Motor neuron (in vitro differentiated cells): ENCODE data around the gene FLYWCH1. TPM values are rescaled to one million over a fixed set of nuclear protein-coding genes. Genes with fewer than 3 reads are reported as not detected.

Experiments
- ATAC-seq, 8 experiments: fragments of 200-7000 bp; cut with Tn5 transposase; replicated peaks in 6 of 8; 2 replicates each; pipeline ENCODE4 v1.8.0; 2021; ENCODE audit warnings: mild to moderate bottlenecking in 8 of 8, moderate library complexity in 8 of 8
- H3K27ac ChIP-seq, 2 donors: fragments of 250-450 bp; sonication (Bioruptor Pico); 2 replicates each; pipeline ENCODE4 v1.9.0; 2021; ENCODE audit warnings: antibody characterized with exemption in 2 of 2, mild to moderate bottlenecking in 2 of 2, moderate library complexity in 1 of 2
- H3K4me1 ChIP-seq, 2 donors: fragments of 250-450 bp; sonication (Bioruptor Pico); replicated peaks in 1 of 2; 2 replicates each; pipeline ENCODE4 v1.6.1; 2021; ENCODE audit warnings: antibody characterized with exemption in 2 of 2, mild to moderate bottlenecking in 2 of 2, moderate library complexity in 1 of 2
- H3K4me3 ChIP-seq, 5 donors: fragments of 250-450 bp; sonication (Bioruptor Pico); 2 replicates each; pipeline ENCODE4 v1.9.0; 2021; ENCODE audit warnings: antibody characterized with exemption in 5 of 5, mild to moderate bottlenecking in 5 of 5, moderate library complexity in 4 of 5
- WGBS, 10 experiments: fragments of 450-650 bp; shearing (Covaris generic); methylation state at CpG; one replicate each; pipeline ENCODE4 v1.0.0; 2022; 5-methylcytosine and 5-hydroxymethylcytosine counted together
- in situ Hi-C, 9 experiments: fragments of 400-800 bp; cut with MboI; loops; one replicate each; pipeline ENCODE4 v1.15.0; 2021; ENCODE audit warnings: low sequenced_read_pairs in 9 of 9, low pct_unique_long_range_greater_than_20kb in 2 of 9; ENCODE audit not compliant: unreplicated experiment in 9 of 9
- total RNA-seq, 8 experiments: library from RNA; unstranded; fragments of 300-600 nt; gene quantifications; 2 replicates each; pipeline versions ENCODE4 v1.2.3 to v1.2.4, GENCODE V29; 2022

FLYWCH1 gene
- total RNA-seq, 8 experiments from 2014 or later, result 15.0 to 55.9 (median 23.0) TPM

- H3K27ac ChIP-seq, result no peak overlapping the region
- no peak overlapping the region for H3K4me3 ChIP-seq
- WGBS, 10 experiments, result 20% methylated on average over 1 of the region's 10 CpGs; no CpG with 5 or more reads in 9 of the 10 experiments
- ATAC-seq, result peak in 1 of 8 experiments; percentile 4
- H3K4me1 ChIP-seq, result peaks cover 7 to 11% of the 10 kb centered on the region in 2 donors
- in situ Hi-C loops, result no loop called here
Measured at GRCh38 chr16:2955438-2955778, 43.7 kb downstream of the FLYWCH1 start.

GRCh38 chr16:2955779-2956578 lies 44.2 kb downstream of the FLYWCH1 start:
- in situ Hi-C loops, result no loop called here
- Histone ChIP-seq H3K27ac (no peak overlapping the region), H3K4me3 (no peak overlapping the region), H3K4me1 (peaks cover 7 to 11% of the 10 kb centered on the region in 2 donors)
- peak in 2 of 8 experiments; percentile 11 to 29 for ATAC-seq
- WGBS, 10 experiments, result 40 to 62% methylated on average over 1 to 3 of the region's 21 CpGs; no CpG with 5 or more reads in 8 of the 10 experiments

- in situ Hi-C loops, result no loop called here
- H3K27ac ChIP-seq, result no peak overlapping the region
- ATAC-seq, result no peak
- H3K4me1 ChIP-seq, result peaks cover 7 to 11% of the 10 kb centered on the region in 2 donors
- no peak overlapping the region for H3K4me3 ChIP-seq
- WGBS, 10 experiments, result 70 to 100% (median 80%) methylated on average over 1 to 8 of the region's 11 CpGs; no CpG with 5 or more reads in 5 of the 10 experiments
Measured at GRCh38 chr16:2956579-2956956, 44.8 kb downstream of the FLYWCH1 start.

- Histone ChIP-seq H3K27ac (no peak overlapping the region), H3K4me1 (peaks cover 10% of the 10 kb centered on the region in 2 donors), H3K4me3 (no peak overlapping the region)
- no peak for ATAC-seq
- 33 to 100% (median 67%) methylated on average over 1 to 7 of the region's 10 CpGs; no CpG with 5 or more reads in 3 of the 10 experiments for WGBS, 10 experiments
- in situ Hi-C loops, result no loop called here
Measured at GRCh38 chr16:2959206-2959605, 47.5 kb downstream of the FLYWCH1 start.

GRCh38 chr16:2960183-2961010 lies 48.7 kb downstream of the FLYWCH1 start:
- Histone ChIP-seq H3K4me3 (no peak overlapping the region), H3K4me1 (peaks cover 6 to 11% of the 10 kb centered on the region in 2 donors), H3K27ac (no peak overlapping the region)
- in situ Hi-C loops, result no loop called here
- 14 to 93% (median 79%) methylated on average over 1 to 9 of the region's 17 CpGs; no CpG with 5 or more reads in 3 of the 10 experiments for WGBS, 10 experiments
- no peak for ATAC-seq

- 100% methylated on average over 2 of the region's 28 CpGs; no CpG with 5 or more reads in 9 of the 10 experiments for WGBS, 10 experiments
- H3K4me1 ChIP-seq, result peaks cover 6 to 11% of the 10 kb centered on the region in 2 donors
- in situ Hi-C loops, result no loop called here
- ATAC-seq, result peak in 2 of 8 experiments; percentile 1 to 3
- H3K27ac ChIP-seq, result peak overlapping the region in 1 of 2 donors; percentile 15
- no peak overlapping the region for H3K4me3 ChIP-seq
Measured at GRCh38 chr16:2962334-2963073, 50.8 kb downstream of the FLYWCH1 start.

- peak in 4 of 8 experiments; percentile 16 to 28 (median 18) for ATAC-seq
- peak overlapping the region in 1 of 2 donors; percentile 15 for H3K27ac ChIP-seq
- 0% methylated on average over 1 of the region's 40 CpGs; no CpG with 5 or more reads in 9 of the 10 experiments for WGBS, 10 experiments
- peaks cover 6 to 12% of the 10 kb centered on the region in 2 donors for H3K4me1 ChIP-seq
- H3K4me3 ChIP-seq, result peak overlapping the region; percentile 26 to 42 (median 36)
- in situ Hi-C loops, result no loop called here
Measured at GRCh38 chr16:2963074-2963722, 51.5 kb downstream of the FLYWCH1 start.

GRCh38 chr16:2963723-2964474 lies 52.2 kb downstream of the FLYWCH1 start, which contains the start of gene KREMEN2:
Gene KREMEN2, plus strand, starts transcription at chr16:2964275. Its CDS starts 246 bp downstream, at chr16:2964521.
- WGBS, 10 experiments, result 0 to 7% methylated on average over 3 to 6 of the region's 60 CpGs; no CpG with 5 or more reads in 8 of the 10 experiments
- ATAC-seq, result peak; percentile 24 to 71 (median 62)
- H3K4me3 ChIP-seq, result peak within 1 kb of the TSS; percentile 26 to 42 (median 36)
- peaks cover 6 to 16% of the 10 kb centered on the region in 2 donors for H3K4me1 ChIP-seq
- in situ Hi-C loops, result no loop called here
- H3K27ac ChIP-seq, result peak within 1 kb of the TSS in 1 of 2 donors; percentile 15

- in situ Hi-C loops, result no loop called here
- H3K27ac ChIP-seq, result peak overlapping the region in 1 of 2 donors; percentile 4
- peaks cover 6 to 16% of the 10 kb centered on the region in 2 donors for H3K4me1 ChIP-seq
- ATAC-seq, result peak in 7 of 8 experiments; percentile 1 to 42 (median 32)
- no CpG with 5 or more reads among the region's 68 CpGs for WGBS, 10 experiments
- peak overlapping the region; percentile 26 to 42 (median 36) for H3K4me3 ChIP-seq
Measured at GRCh38 chr16:2964475-2965336, 53.0 kb downstream of the FLYWCH1 start.

GRCh38 chr16:2966043-2966807 lies 54.5 kb downstream of the FLYWCH1 start:
- no peak overlapping the region for H3K27ac ChIP-seq
- in situ Hi-C loops, result no loop called here
- WGBS, 10 experiments, result 29 to 88% (median 81%) methylated on average over 4 to 8 of the region's 39 CpGs; no CpG with 5 or more reads in 7 of the 10 experiments
- peaks cover 14 to 24% of the 10 kb centered on the region in 2 donors for H3K4me1 ChIP-seq
- no peak overlapping the region for H3K4me3 ChIP-seq
- ATAC-seq, result no peak
